ENCODE results near the gene GALNT14.

The GALNT14 gene

GRCh38 chr2:31078011-31078410 lies 60.2 kb downstream of the GALNT14 start:
- TF ChIP-seq, protein P1, sequence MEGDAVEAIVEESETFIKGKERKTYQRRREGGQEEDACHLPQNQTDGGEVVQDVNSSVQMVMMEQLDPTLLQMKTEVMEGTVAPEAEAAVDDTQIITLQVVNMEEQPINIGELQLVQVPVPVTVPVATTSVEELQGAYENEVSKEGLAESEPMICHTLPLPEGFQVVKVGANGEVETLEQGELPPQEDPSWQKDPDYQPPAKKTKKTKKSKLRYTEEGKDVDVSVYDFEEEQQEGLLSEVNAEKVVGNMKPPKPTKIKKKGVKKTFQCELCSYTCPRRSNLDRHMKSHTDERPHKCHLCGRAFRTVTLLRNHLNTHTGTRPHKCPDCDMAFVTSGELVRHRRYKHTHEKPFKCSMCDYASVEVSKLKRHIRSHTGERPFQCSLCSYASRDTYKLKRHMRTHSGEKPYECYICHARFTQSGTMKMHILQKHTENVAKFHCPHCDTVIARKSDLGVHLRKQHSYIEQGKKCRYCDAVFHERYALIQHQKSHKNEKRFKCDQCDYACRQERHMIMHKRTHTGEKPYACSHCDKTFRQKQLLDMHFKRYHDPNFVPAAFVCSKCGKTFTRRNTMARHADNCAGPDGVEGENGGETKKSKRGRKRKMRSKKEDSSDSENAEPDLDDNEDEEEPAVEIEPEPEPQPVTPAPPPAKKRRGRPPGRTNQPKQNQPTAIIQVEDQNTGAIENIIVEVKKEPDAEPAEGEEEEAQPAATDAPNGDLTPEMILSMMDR (IDR thresholded peaks at IDR 0.05; ENCODE audit: low read depth, low read length), result no peak
- H3K4me3 ChIP-seq (ENCODE audit: low read depth, low read length), result no peak overlapping the region

DNA sequence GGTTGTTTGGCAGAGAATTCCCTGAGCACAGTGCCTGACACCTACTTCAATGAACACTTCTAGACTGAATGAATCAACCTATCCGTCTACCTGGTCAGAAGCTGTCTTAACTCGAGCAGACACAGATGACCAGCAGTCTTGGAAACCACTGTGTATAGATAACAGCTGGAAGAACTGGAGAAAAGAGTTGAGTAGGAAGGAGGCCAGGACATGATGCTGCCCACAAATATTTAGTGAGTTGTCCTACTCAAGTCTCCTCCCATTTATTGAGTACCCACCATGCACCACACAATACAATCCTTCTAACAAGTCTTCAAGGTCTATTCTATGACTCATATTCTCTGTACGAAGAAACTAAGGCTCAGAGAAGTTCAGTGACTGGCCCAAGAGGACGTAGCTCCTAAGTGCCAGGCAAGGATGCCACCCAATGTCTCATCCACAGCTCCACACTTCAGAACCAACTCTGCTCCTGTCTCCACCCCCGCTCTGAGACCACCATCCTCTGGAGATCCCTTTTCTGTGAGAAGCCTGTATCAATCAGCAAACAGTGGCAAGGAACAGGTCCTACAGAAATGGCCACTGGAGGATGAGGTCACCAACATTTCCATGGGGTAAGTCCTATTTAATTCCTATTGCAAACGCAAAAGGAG lies 62.2 kb downstream of the GALNT14 start:
- H3K4me3 ChIP-seq (ENCODE audit: low read depth, low read length), result no peak overlapping the region
- TF ChIP-seq, protein P1 (IDR thresholded peaks at IDR 0.05; ENCODE audit: low read depth, low read length), result no peak

DNA sequence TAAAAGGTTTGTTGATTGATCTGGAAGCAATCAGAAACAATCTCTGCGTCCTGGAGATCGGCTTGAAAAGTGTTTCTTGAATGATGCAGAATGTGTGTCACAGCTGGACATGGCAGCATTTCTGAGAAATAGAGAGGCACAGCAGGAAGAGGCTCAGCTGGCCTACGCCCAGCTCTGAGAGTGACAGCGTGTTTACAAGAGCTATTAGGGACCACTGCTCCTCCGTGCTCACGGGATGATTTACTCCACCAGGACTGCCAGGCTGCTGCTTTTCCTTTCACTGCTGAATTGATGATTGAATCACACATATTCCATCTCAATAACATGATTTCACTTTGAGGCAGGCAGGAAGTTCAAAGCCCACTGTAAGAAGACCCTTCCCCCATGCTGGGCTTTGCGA lies 62.8 kb downstream of the GALNT14 start:
- no peak overlapping the region for H3K4me3 ChIP-seq (ENCODE audit: low read depth, low read length)
- TF ChIP-seq, protein P1 (IDR thresholded peaks at IDR 0.05; ENCODE audit: low read depth, low read length), result no peak

DNA sequence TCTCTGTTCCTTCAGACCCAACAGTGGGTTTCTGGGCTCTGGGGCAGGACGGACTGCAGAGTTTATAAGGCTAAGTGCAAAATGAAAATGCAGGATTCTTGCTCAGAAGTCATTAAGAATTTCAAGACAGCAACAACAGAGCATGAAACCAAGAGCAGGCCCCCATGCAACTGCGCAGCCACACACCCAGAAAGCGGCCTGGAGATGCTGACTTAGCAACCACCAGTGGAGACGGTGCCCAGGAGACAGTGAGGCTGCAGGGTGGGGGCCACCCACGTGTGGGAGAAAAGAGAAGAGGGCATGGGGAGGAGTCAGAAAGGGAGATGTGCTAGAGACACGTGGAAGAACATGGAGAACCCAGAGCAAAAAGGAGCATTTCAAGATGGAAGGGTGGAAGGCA lies 66.5 kb downstream of the GALNT14 start:
- TF ChIP-seq, protein P1 (IDR thresholded peaks at IDR 0.05; ENCODE audit: low read depth, low read length), result no peak
- H3K4me3 ChIP-seq (ENCODE audit: low read depth, low read length), result no peak overlapping the region

DNA sequence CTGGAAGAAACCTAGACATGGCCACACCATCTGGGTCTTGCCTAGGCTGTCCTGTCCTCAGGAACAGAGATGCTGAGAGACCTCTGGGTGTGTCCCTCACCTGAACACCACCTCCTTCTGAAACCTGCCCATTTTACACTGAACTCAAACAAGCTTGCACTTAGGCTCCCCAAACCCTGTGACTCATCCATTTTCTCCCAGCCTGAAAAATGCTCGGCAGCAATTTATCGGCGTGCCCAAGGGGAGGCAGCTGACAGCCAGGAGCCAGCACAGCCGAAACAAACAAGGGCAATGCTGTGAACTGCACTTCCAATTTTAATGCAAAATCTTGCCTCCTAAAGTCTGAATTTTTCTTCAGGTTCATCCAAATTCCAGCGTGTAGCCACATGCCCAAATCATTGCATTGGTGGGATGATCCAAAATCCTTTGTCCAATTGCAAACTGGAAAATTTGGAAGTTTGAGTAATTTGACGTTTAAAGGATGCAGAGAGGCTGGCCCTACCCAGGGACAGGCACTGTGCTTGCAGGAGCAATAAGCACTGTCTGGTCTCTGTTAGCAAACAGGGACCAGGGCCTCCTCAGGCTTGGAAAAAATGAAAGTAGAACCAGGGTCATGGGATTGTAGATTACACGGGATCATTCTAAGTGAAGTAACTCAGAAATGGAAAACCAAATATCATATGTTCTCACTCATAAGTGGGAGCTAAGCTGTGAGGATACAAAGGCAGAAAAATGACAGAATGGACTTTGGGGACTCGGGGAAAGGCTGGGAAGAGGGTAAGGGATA lies 67.7 kb downstream of the GALNT14 start:
- TF ChIP-seq, protein P1 (IDR thresholded peaks at IDR 0.05; ENCODE audit: low read depth, low read length), result no peak

DNA sequence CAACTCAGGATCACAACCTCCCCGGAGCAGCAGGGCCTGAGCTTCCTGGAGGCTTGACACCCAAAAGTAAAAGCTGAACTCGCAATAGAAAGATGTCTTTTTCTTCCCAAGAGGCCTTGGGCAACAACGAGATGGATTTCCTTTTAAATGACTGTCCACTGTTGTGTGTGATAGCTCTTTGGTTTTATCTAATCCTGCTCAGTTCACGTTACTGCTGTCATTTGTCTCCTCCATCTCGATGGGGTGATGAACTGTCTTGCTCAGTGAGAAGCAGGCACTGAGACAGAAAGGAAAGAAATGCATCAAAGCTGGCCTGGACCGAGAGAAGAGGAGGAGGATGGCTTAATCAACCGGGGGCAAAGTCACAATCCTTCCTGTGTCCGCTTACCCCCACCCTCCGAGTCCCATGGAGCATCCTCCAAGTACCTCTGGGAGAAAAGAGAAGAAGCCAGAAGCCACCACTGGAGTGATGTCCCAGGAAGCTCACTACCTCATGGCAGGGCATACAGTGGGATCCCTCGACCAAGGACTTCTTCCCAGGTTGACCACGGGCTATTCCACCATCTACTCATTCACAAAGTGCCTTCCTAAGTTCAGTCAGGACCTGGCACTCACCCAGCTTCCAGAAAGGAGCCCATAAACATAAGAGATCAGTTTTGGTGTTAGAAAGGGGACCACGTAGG lies 68.5 kb downstream of the GALNT14 start:
- TF ChIP-seq, protein P1 (IDR thresholded peaks at IDR 0.05; ENCODE audit: low read depth, low read length), result no peak
- no peak overlapping the region for H3K4me3 ChIP-seq (ENCODE audit: low read depth, low read length)

More for the DNA sequence above, 67.7 kb downstream of the GALNT14 start:
- no peak overlapping the region for H3K4me3 ChIP-seq (ENCODE audit: low read depth, low read length)

DNA sequence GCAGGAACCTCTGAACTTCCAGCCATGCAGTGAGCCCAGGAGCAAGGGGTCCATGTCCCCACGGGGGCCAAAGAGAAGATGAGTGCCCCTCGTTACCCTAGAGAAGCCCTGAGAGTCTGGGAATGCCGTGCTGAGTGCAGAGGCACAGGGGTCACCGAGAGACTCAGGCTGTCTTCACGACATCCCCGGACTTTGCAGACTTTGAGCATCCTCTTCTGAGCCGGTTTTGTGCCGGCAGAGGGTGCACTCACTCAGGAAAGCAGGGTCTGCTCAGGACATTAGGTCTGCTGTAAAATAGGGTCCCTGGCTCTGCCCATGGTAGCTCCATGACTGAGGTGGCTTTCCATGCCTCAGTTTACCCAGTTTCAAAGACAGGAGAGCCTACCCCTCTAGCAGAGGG lies 71.0 kb downstream of the GALNT14 start:
- TF ChIP-seq, protein P1 (IDR thresholded peaks at IDR 0.05; ENCODE audit: low read depth, low read length), result no peak
- H3K4me3 ChIP-seq (ENCODE audit: low read depth, low read length), result no peak overlapping the region

Data from WI38 (cell line).